ENCODE data around the gene PTBP1. TPM values are rescaled to one million over a fixed set of nuclear protein-coding genes. Genes with fewer than 3 reads are reported as not detected.

Gene PTBP1
- total and polyA plus RNA-seq, 2 of the 13 experiments (the other 11 are each of a cell fraction or from before 2014, with no cell fraction given): 195 to 288 TPM

DNA sequence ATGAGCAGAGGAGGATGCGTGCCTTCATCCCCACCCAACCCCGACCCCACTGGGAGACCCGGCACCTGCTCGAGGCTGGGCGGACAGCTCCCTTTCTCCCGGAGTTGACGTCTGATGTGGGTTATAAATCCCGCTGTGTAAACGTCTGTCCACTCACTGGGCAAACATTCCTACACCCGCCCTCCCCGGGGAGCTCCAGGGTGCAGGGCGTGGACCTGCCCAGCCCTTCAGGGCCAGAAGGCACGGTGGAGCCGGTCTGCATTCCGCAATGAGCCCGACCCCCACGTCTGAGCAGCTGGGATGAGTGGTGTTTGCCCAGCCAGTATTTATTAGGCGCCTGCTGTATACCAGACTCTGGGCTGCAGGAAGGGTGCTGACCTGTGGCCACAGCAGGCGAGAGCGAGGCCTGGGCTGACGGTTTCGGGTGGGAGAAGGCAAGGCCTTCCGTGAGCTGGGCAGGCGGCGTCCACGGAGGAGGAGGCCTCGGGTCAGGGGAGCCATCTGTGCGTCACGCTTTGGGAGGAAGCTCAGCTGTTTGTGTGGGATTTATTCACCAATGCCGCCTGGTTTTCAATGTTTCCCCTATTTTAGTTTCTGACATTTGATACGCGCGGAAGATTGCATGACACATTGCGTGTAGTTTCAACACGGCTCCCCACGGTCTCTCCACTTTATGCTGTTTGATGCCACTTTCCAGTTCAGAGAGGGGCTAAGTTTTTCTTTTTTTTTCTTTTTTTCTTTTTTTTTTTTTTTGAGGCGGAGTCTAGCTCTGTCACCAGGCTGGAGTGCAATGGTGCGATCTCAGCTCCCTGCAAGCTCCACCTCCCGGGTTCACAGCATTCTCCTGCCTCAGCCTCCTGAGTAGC lies 44.4 kb upstream of the PTBP1 start (continued):
- TF ChIP-seq, protein P1, sequence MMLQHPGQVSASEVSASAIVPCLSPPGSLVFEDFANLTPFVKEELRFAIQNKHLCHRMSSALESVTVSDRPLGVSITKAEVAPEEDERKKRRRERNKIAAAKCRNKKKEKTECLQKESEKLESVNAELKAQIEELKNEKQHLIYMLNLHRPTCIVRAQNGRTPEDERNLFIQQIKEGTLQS (CRISPR knock-in tag; IDR thresholded peaks at IDR 0.05): peak; percentile 34; the same call in 1 of the 2 replicates
- no peak for TF ChIP-seq ZNF253 (CRISPR knock-in tag; IDR thresholded peaks at IDR 0.05; ENCODE audit: borderline replicate concordance)
- TF ChIP-seq, protein P2, sequence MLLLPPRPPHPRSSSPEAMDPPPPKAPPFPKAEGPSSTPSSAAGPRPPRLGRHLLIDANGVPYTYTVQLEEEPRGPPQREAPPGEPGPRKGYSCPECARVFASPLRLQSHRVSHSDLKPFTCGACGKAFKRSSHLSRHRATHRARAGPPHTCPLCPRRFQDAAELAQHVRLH (CRISPR knock-in tag; IDR thresholded peaks at IDR 0.05; ENCODE audit: borderline replicate concordance, low read depth): peak; percentile 27; the same call in 1 of the 2 replicates
- TF ChIP-seq, protein P3, sequence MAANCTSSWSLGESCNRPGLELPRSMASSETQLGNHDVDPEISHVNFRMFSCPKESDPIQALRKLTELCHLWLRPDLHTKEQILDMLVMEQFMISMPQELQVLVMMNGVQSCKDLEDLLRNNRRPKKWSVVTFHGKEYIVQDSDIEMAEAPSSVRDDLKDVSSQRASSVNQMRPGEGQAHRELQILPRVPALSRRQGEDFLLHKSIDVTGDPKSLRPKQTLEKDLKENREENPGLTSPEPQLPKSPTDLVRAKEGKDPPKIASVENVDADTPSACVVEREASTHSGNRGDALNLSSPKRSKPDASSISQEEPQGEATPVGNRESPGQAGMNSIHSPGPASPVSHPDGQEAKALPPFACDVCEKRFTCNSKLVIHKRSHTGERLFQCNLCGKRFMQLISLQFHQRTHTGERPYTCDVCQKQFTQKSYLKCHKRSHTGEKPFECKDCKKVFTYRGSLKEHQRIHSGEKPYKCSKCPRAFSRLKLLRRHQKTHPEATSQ (CRISPR knock-in tag; IDR thresholded peaks at IDR 0.05; ENCODE audit: borderline replicate concordance): 0 out of 2 replicates have a peak, but pooled peaks have one; percentile 29
- peak; percentile 70; the same call in 1 of the 2 replicates for TF ChIP-seq HNRNPL (IDR thresholded peaks at IDR 0.05; ENCODE audit: low read depth, low read length)
- TF ChIP-seq, protein P4, sequence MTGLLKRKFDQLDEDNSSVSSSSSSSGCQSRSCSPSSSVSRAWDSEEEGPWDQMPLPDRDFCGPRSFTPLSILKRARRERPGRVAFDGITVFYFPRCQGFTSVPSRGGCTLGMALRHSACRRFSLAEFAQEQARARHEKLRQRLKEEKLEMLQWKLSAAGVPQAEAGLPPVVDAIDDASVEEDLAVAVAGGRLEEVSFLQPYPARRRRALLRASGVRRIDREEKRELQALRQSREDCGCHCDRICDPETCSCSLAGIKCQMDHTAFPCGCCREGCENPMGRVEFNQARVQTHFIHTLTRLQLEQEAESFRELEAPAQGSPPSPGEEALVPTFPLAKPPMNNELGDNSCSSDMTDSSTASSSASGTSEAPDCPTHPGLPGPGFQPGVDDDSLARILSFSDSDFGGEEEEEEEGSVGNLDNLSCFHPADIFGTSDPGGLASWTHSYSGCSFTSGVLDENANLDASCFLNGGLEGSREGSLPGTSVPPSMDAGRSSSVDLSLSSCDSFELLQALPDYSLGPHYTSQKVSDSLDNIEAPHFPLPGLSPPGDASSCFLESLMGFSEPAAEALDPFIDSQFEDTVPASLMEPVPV (CRISPR knock-in tag; IDR thresholded peaks at IDR 0.05): 0 out of 2 replicates have a peak, but pooled peaks have one; percentile 43
- TF ChIP-seq ZBTB7B (CRISPR knock-in tag; IDR thresholded peaks at IDR 0.05): peak; percentile 51; the same call in 1 of the 2 replicates
- peak; percentile 77 for TF ChIP-seq SKI (IDR thresholded peaks at IDR 0.05; ENCODE audit: partially characterized antibody)
